Eye (tissue), 1 donor: ENCODE measurements around the gene CREG1.

ENCODE experiments used
- DNase-seq: peaks from one replicate; pipeline ENCODE4 v3.0.0-alpha.2; 2015

Gene CREG1

GRCh38 chr1:167502719-167503462 is 50.7 kb downstream of the CREG1 start:
- DNase-seq: no peak

- no peak for DNase-seq
Measured at GRCh38 chr1:167502192-167502551, 51.4 kb downstream of the CREG1 start.

GRCh38 chr1:167501515-167502191 is 51.9 kb downstream of the CREG1 start:
- DNase-seq: no peak

- no peak for DNase-seq
Measured at GRCh38 chr1:167500283-167500860, 53.2 kb downstream of the CREG1 start.

- DNase-seq: no peak
Measured at GRCh38 chr1:167499664-167500101, 53.9 kb downstream of the CREG1 start.

- DNase-seq: no peak
Measured at GRCh38 chr1:167499106-167499505, 54.5 kb downstream of the CREG1 start.

- DNase-seq: peak; percentile 49
Measured at GRCh38 chr1:167496797-167497619, 56.6 kb downstream of the CREG1 start.

- DNase-seq: no peak
Measured at GRCh38 chr1:167493372-167493771, 60.2 kb downstream of the CREG1 start.

GRCh38 chr1:167492481-167492910 is 61.1 kb downstream of the CREG1 start:
- DNase-seq: no peak

- peak; percentile 69 for DNase-seq
Measured at GRCh38 chr1:167491586-167492461, 61.7 kb downstream of the CREG1 start.
